ENCODE results near the gene MSI2. TPM values are rescaled to one million over a fixed set of nuclear protein-coding genes. Genes with fewer than 3 reads are reported as not detected.

The MSI2 gene
- total RNA-seq, 1 donor from 2014 or later, result 67.9 TPM

- Mint-ChIP-seq H3K4me3 (ENCODE audit: unreplicated experiment) (no peak overlapping the region), H3K27me3 (ENCODE audit: low read depth, unreplicated experiment) (no peaks in the 10 kb centered on the region), H3K36me3 (ENCODE audit: low read depth, unreplicated experiment) (peaks cover 15% of the 10 kb centered on the region), H3K4me1 (ENCODE audit: low read depth, unreplicated experiment) (peaks cover 2% of the 10 kb centered on the region), H3K9me3 (ENCODE audit: unreplicated experiment) (no peaks in the 10 kb centered on the region), H3K27ac (ENCODE audit: unreplicated experiment) (no peak overlapping the region)
- no peak overlapping the region for H3K4me2 ChIP-seq (ENCODE audit: low read length)
- TF ChIP-seq CTCF (IDR thresholded peaks at IDR 0.05; ENCODE audit: insufficient read depth, low read depth, low read length), result no peak
- no peak for TF ChIP-seq EZH2 (IDR thresholded peaks at IDR 0.05; ENCODE audit: insufficient read depth, low read length)
- no peak overlapping the region for H2AFZ ChIP-seq (ENCODE audit: low read depth, low read length)
- H3K9me3 ChIP-seq (ENCODE audit: insufficient read depth, low read depth, low read length), result no peaks in the 10 kb centered on the region
- H3K9ac ChIP-seq (ENCODE audit: low read length), result no peak overlapping the region
- peaks cover 12% of the 10 kb centered on the region for H4K20me1 ChIP-seq (ENCODE audit: insufficient read depth, low read length)
- DNase-seq (ENCODE audit: low read depth) (no peak), FAIRE-seq (no peak)
- H3K36me3 ChIP-seq (ENCODE audit: insufficient read depth, low read length), result no peaks in the 10 kb centered on the region
- no peak overlapping the region for H3K4me3 ChIP-seq (ENCODE audit: insufficient read depth, low read depth, low read length)
- H3K79me2 ChIP-seq (ENCODE audit: insufficient read depth, low read length), result no peaks in the 10 kb centered on the region
- H3K27ac ChIP-seq (ENCODE audit: low read depth, low read length), result no peak overlapping the region
- no peaks in the 10 kb centered on the region for H3K4me1 ChIP-seq (ENCODE audit: insufficient read depth, low read length)
- no peaks in the 10 kb centered on the region for H3K27me3 ChIP-seq (ENCODE audit: insufficient read depth, low read length)
These were observed 310.9 kb downstream of the MSI2 start for GRCh38 chr17:57567251-57567650.

GRCh38 chr17:57568340-57568739, 312.0 kb downstream of the MSI2 start:
- H3K36me3 ChIP-seq (ENCODE audit: insufficient read depth, low read length), result no peaks in the 10 kb centered on the region
- no peak for FAIRE-seq
- H3K9me3 ChIP-seq (ENCODE audit: insufficient read depth, low read depth, low read length), result no peaks in the 10 kb centered on the region

More at GRCh38 chr17:57568340-57568739, 312.0 kb downstream of the MSI2 start:
- H3K4me3 ChIP-seq (ENCODE audit: insufficient read depth, low read depth, low read length), result no peak overlapping the region
- H3K4me1 ChIP-seq (ENCODE audit: insufficient read depth, low read length), result no peaks in the 10 kb centered on the region
- TF ChIP-seq CTCF (IDR thresholded peaks at IDR 0.05; ENCODE audit: insufficient read depth, low read depth, low read length) (no peak), EZH2 (IDR thresholded peaks at IDR 0.05; ENCODE audit: insufficient read depth, low read length) (no peak)
- Mint-ChIP-seq H3K4me3 (ENCODE audit: unreplicated experiment) (no peak overlapping the region), H3K27me3 (ENCODE audit: low read depth, unreplicated experiment) (no peaks in the 10 kb centered on the region), H3K27ac (ENCODE audit: unreplicated experiment) (no peak overlapping the region), H3K4me1 (ENCODE audit: low read depth, unreplicated experiment) (peaks cover 2% of the 10 kb centered on the region), H3K9me3 (ENCODE audit: unreplicated experiment) (no peaks in the 10 kb centered on the region), H3K36me3 (ENCODE audit: low read depth, unreplicated experiment) (peaks cover 15% of the 10 kb centered on the region)
- H2AFZ ChIP-seq (ENCODE audit: low read depth, low read length), result no peak overlapping the region
- no peaks in the 10 kb centered on the region for H3K27me3 ChIP-seq (ENCODE audit: insufficient read depth, low read length)
- H3K4me2 ChIP-seq (ENCODE audit: low read length), result no peak overlapping the region
- no peak overlapping the region for H3K9ac ChIP-seq (ENCODE audit: low read length)
- H3K27ac ChIP-seq (ENCODE audit: low read depth, low read length), result no peak overlapping the region
- no peaks in the 10 kb centered on the region for H3K79me2 ChIP-seq (ENCODE audit: insufficient read depth, low read length)
- no peak for DNase-seq (ENCODE audit: low read depth)
- H4K20me1 ChIP-seq (ENCODE audit: insufficient read depth, low read length), result peaks cover 12% of the 10 kb centered on the region
